Ishikawa (cell line): Measurements from ENCODE around the gene CUBN.

Source experiments
- CEBPB ChIP-seq: IDR thresholded peaks from 2 replicates; pipeline ENCODE4 v1.6.1; 2012
- CREB1 ChIP-seq: IDR thresholded peaks from 2 replicates; pipeline ENCODE4 v1.6.1; 2012; ENCODE audit warnings: low read depth
- EGR1 ChIP-seq: IDR thresholded peaks from 2 replicates; pipeline ENCODE4 v1.6.1; 2012
- EP300 ChIP-seq: IDR thresholded peaks from 2 replicates; pipeline ENCODE4 v1.6.1; 2012; ENCODE audit warnings: borderline replicate concordance
- FOXM1 ChIP-seq: IDR thresholded peaks from 2 replicates; pipeline ENCODE4 v1.6.1; 2012; ENCODE audit warnings: low read depth, borderline replicate concordance
- MAX ChIP-seq: IDR thresholded peaks from 2 replicates; pipeline ENCODE4 v1.6.1; 2012
- NFIC ChIP-seq: IDR thresholded peaks from 2 replicates; pipeline ENCODE4 v1.6.1; 2012
- RAD21 ChIP-seq: IDR thresholded peaks from 2 replicates; pipeline ENCODE4 v1.6.1; 2012; ENCODE audit warnings: low read depth
- TAF1 ChIP-seq: IDR thresholded peaks from 2 replicates; pipeline ENCODE4 v1.6.1; 2012; ENCODE audit warnings: low read depth, mild to moderate bottlenecking
- TCF12 ChIP-seq: IDR thresholded peaks from 2 replicates; pipeline ENCODE4 v1.6.1; 2012; ENCODE audit warnings: low read depth
- TEAD4 ChIP-seq: IDR thresholded peaks from 2 replicates; pipeline ENCODE4 v1.6.1; 2012
- YY1 ChIP-seq: IDR thresholded peaks from 2 replicates; pipeline ENCODE4 v1.6.1; 2012; ENCODE audit warnings: low read depth
- ZBTB7A ChIP-seq: IDR thresholded peaks from 2 replicates; pipeline ENCODE4 v1.6.1; 2012; ENCODE audit warnings: low read depth
- TF ChIP-seq, protein P1 (sequence below): IDR thresholded peaks from 2 replicates; pipeline ENCODE4 v1.6.1; 2012; ENCODE audit warnings: low read depth, mild to moderate bottlenecking
- TF ChIP-seq, protein P2 (sequence below): IDR thresholded peaks from 2 replicates; pipeline ENCODE4 v1.6.1; 2012

Gene CUBN

DNA sequence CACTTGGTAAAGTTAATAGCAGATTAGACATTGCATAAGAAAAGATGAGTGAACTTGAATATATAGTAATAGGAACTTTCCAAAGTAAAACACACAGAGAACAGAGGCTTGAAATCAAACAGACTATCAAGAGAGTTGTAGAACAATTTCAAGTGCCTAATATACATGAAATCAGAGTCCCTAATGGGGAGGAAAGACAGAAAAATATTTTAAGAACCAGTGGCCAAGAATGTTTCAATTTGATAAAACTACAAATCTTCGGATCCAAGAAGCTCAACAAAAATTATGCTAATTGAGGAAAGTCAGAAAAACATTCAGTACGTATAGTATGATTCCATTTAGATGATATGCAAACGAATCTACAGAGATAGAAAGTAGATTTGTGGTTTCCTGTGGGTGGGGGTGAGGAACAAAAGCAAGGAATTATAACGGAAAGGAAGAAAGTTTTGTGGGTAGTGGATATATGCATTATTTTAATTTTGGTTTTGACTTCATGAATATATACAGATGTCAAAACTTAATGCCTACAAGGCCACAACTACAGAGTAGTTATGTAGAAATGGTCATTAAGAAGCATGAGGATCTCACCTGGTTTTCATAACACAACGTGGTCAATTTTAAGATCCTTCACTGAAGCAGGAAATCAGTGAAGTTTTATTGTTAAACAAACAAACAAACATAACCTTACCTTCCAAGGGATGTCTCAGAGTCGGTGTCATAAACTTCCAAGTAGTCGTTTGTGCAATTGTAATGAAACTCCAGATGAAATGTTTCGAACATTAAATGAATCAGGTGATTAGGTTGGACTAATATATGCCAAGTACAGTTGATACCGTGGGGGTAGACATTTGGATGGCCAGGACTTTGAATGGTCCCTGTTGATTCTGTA is 62.0 kb downstream of the CUBN start:
- no peak for TF ChIP-seq EGR1
- no peak for TF ChIP-seq TCF12
- no peak for TF ChIP-seq EP300
- no peak for TF ChIP-seq YY1
- no peak for TF ChIP-seq MAX
- TF ChIP-seq FOXM1 = no peak
- no peak for TF ChIP-seq RAD21
- no peak for TF ChIP-seq NFIC
- no peak for TF ChIP-seq TAF1
- TF ChIP-seq, protein P1, sequence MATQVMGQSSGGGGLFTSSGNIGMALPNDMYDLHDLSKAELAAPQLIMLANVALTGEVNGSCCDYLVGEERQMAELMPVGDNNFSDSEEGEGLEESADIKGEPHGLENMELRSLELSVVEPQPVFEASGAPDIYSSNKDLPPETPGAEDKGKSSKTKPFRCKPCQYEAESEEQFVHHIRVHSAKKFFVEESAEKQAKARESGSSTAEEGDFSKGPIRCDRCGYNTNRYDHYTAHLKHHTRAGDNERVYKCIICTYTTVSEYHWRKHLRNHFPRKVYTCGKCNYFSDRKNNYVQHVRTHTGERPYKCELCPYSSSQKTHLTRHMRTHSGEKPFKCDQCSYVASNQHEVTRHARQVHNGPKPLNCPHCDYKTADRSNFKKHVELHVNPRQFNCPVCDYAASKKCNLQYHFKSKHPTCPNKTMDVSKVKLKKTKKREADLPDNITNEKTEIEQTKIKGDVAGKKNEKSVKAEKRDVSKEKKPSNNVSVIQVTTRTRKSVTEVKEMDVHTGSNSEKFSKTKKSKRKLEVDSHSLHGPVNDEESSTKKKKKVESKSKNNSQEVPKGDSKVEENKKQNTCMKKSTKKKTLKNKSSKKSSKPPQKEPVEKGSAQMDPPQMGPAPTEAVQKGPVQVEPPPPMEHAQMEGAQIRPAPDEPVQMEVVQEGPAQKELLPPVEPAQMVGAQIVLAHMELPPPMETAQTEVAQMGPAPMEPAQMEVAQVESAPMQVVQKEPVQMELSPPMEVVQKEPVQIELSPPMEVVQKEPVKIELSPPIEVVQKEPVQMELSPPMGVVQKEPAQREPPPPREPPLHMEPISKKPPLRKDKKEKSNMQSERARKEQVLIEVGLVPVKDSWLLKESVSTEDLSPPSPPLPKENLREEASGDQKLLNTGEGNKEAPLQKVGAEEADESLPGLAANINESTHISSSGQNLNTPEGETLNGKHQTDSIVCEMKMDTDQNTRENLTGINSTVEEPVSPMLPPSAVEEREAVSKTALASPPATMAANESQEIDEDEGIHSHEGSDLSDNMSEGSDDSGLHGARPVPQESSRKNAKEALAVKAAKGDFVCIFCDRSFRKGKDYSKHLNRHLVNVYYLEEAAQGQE = no peak
- no peak for TF ChIP-seq ZBTB7A
- TF ChIP-seq TEAD4 = no peak
- TF ChIP-seq CEBPB = no peak

DNA sequence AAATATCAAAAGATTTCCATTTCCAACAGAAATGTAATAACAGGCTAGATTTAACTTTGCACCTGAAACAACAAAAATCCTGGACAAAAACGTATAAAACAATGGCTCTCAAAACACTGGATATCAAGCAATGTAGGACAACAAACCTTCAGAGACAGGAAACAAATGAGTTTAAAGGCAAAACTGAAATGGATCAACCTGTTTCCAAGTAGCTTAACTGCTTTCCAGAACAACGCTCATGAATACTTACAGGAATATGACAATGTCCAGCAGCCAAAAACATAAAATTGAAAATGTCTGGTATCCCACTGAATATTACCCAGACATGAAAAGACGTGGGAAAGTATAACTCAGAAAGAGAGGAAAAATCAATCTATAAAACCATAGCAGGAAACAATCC is 62.8 kb downstream of the CUBN start:
- TF ChIP-seq EP300 = no peak
- TF ChIP-seq MAX = no peak
- TF ChIP-seq NFIC = no peak
- TF ChIP-seq, protein P2, sequence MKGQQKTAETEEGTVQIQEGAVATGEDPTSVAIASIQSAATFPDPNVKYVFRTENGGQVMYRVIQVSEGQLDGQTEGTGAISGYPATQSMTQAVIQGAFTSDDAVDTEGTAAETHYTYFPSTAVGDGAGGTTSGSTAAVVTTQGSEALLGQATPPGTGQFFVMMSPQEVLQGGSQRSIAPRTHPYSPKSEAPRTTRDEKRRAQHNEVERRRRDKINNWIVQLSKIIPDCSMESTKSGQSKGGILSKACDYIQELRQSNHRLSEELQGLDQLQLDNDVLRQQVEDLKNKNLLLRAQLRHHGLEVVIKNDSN = no peak
- TF ChIP-seq CEBPB = no peak
- TF ChIP-seq FOXM1 = no peak
- no peak for TF ChIP-seq CREB1
- no peak for TF ChIP-seq RAD21
- TF ChIP-seq ZBTB7A = no peak
- TF ChIP-seq TCF12 = no peak
- TF ChIP-seq TEAD4 = no peak
- no peak for TF ChIP-seq TAF1
- TF ChIP-seq, protein P1 = no peak
- no peak for TF ChIP-seq YY1
- no peak for TF ChIP-seq EGR1

GRCh38 chr10:17066000-17066399 is 63.6 kb downstream of the CUBN start:
- TF ChIP-seq TAF1 (no peak), MAX (no peak), TCF12 (no peak), RAD21 (no peak), EGR1 (no peak), CEBPB (no peak), EP300 (no peak), CREB1 (no peak)
- TF ChIP-seq, protein P2 = no peak
- TF ChIP-seq, protein P1 = no peak

DNA sequence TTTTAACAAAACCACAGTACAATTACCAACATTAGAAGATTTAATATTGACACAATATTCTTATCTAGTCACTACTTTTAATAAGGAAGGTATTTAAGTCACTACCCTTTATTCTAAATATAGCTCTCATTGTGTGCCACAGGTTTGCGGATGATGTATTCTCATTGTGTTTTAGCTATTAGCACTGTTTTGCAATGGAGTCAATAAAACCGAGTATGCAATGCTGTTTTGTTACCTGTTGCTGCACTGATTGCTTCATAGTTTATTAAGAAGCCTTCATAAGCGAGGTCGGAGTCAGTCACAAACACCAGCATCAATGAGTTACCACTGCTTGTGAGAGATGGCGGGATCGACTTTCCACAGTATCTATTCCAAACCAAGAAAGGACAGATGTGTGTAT is 64.3 kb downstream of the CUBN start:
- no peak for TF ChIP-seq RAD21
- TF ChIP-seq ZBTB7A = no peak
- TF ChIP-seq YY1 = no peak
- TF ChIP-seq MAX = no peak
- no peak for TF ChIP-seq CEBPB
- TF ChIP-seq, protein P2 = no peak
- no peak for TF ChIP-seq EGR1
